H1 (cell line): ENCODE measurements around the gene BAIAP2L2. TPM values are rescaled to one million over a fixed set of nuclear protein-coding genes. Genes with fewer than 3 reads are reported as not detected.

Source experiments
- CTCF ChIA-PET: fragments of 300-600 bp; sonication (Branson Sonifier 250); formaldehyde crosslinking; loops from one replicate; lab custom pipeline; 2021; ENCODE audit not compliant: partially characterized antibody; lab: Charles Lee
- POLR2A ChIA-PET: fragments of 300-600 bp; sonication (Branson Sonifier 250); formaldehyde crosslinking; loops from one replicate; lab custom pipeline; 2021; ENCODE audit warnings: inconsistent platforms; ENCODE audit not compliant: partially characterized antibody; lab: Charles Lee
- DNase-seq, 2 experiments: peaks; one replicate each; pipeline versions ENCODE4 v3.0.0 to v3.0.0-alpha.2; 2010 to 2022; ENCODE audit warnings: low spot score in 2 of 2, low read depth in 1 of 2, mixed read lengths in 1 of 2
- FAIRE-seq: peaks from 2 replicates; lab custom pipeline; 2011; peaks lifted over from hg19 to GRCh38; lab: Jason Lieb, UNC
- H2AFZ ChIP-seq: 2 replicates; pipeline ENCODE4 v1.8.1; 2012; ENCODE audit warnings: low read length, inconsistent platforms
- H2AK5ac ChIP-seq: 2 replicates; pipeline ENCODE4 v1.6.1; 2013; ENCODE audit warnings: low read depth, low read length
- H2BK120ac ChIP-seq: replicated peaks from 2 replicates; pipeline ENCODE3; 2013; ENCODE audit warnings: low read depth, low read length, inconsistent platforms
- H2BK12ac ChIP-seq: 2 replicates; pipeline ENCODE4 v1.6.1; 2013; ENCODE audit warnings: low read depth, low read length
- H2BK15ac ChIP-seq: 2 replicates; pipeline ENCODE4 v1.6.1; 2013; ENCODE audit warnings: low read length
- H2BK20ac ChIP-seq: 2 replicates; pipeline ENCODE4 v1.6.1; 2013; ENCODE audit warnings: low read length
- H2BK5ac ChIP-seq: 2 replicates; pipeline ENCODE4 v1.6.1; 2013; ENCODE audit warnings: low read depth, low read length
- H3K14ac ChIP-seq: 2 replicates; pipeline ENCODE4 v1.6.1; 2013; ENCODE audit warnings: inconsistent platforms; ENCODE audit not compliant: insufficient read length
- H3K18ac ChIP-seq: 2 replicates; pipeline ENCODE4 v1.6.1; 2013; ENCODE audit warnings: low read length; ENCODE audit errors: extremely low read depth
- H3K23ac ChIP-seq: 2 replicates; pipeline ENCODE4 v1.6.1; 2013; ENCODE audit warnings: inconsistent platforms; ENCODE audit not compliant: insufficient read length
- H3K23me2 ChIP-seq: 2 replicates; pipeline ENCODE4 v1.6.1; 2013; ENCODE audit warnings: low read depth, low read length
- H3K27ac ChIP-seq: 2 replicates; pipeline ENCODE4 v1.6.1; 2011; ENCODE audit warnings: low read depth, low read length, inconsistent platforms
- H3K27me3 ChIP-seq, 4 experiments: replicated peaks in 1 of 4; 1 replicate in 1 of 4; 2 replicates in 3 of 4; pipeline versions ENCODE4 v1.6.1 to v1.8.1; 2011 to 2013; ENCODE audit warnings: low read length in 3 of 4, mild to moderate bottlenecking in 3 of 4, inconsistent platforms in 2 of 4, mixed read lengths in 2 of 4, moderate library complexity in 1 of 4; ENCODE audit not compliant: control insufficient read depth in 3 of 4, insufficient read depth in 3 of 4; ENCODE audit errors: extremely low read depth in 1 of 4
- H3K36me3 ChIP-seq, 4 experiments: 2 replicates each; pipeline versions ENCODE4 v1.6.1 to v1.8.1; 2011 to 2013; ENCODE audit warnings: mild to moderate bottlenecking in 4 of 4, low read length in 3 of 4, moderate library complexity in 2 of 4, control low read depth in 1 of 4, inconsistent platforms in 1 of 4; ENCODE audit not compliant: insufficient read depth in 4 of 4, control insufficient read depth in 2 of 4
- H3K4ac ChIP-seq: replicated peaks from 2 replicates; pipeline ENCODE3; 2013; ENCODE audit warnings: low read length, low read depth, mixed read lengths, inconsistent platforms; ENCODE audit not compliant: insufficient read length
- H3K4me1 ChIP-seq, 4 experiments: replicated peaks in 1 of 4; 1 replicate in 1 of 4; 2 replicates in 3 of 4; pipeline versions ENCODE4 v1.6.1 to v1.8.1; 2011 to 2013; ENCODE audit warnings: low read length in 3 of 4, inconsistent platforms in 2 of 4, mixed read lengths in 1 of 4; ENCODE audit not compliant: insufficient read depth in 4 of 4, control insufficient read depth in 3 of 4
- H3K4me2 ChIP-seq, 2 experiments: 2 replicates each; pipeline versions ENCODE4 v1.6.1 to v1.8.1; 2011 to 2013; ENCODE audit warnings: low read depth in 2 of 2, low read length in 2 of 2, control low read depth in 1 of 2, inconsistent platforms in 1 of 2, mild to moderate bottlenecking in 1 of 2; ENCODE audit not compliant: insufficient read depth in 1 of 2
- H3K4me3 ChIP-seq, 4 experiments: fragments of 200-600, 300-600 bp in 1 of 4; sonication (generic), shearing (Covaris generic), sonication (Bioruptor Twin) in 1 of 4; 2 replicates each; pipeline versions ENCODE4 v1.5.1 to v1.8.1; 2011 to 2016; ENCODE audit warnings: low read length in 4 of 4, low read depth in 3 of 4, control low read depth in 2 of 4, inconsistent platforms in 2 of 4, mild to moderate bottlenecking in 2 of 4, mixed read lengths in 1 of 4, moderate library complexity in 1 of 4; ENCODE audit not compliant: insufficient read depth in 2 of 4; ENCODE audit errors: extremely low read depth in 1 of 4
- H3K56ac ChIP-seq: replicated peaks from 2 replicates; pipeline ENCODE3; 2013; ENCODE audit warnings: low read depth, mild to moderate bottlenecking, mixed read lengths, low read length, inconsistent platforms; ENCODE audit not compliant: insufficient read length
- H3K79me1 ChIP-seq: 2 replicates; pipeline ENCODE4 v1.6.1; 2013; ENCODE audit warnings: low read depth, low read length, control low read depth
- H3K79me2 ChIP-seq, 2 experiments: 2 replicates each; pipeline versions ENCODE4 v1.6.1 to v1.8.1; 2012 to 2013; ENCODE audit warnings: low read length in 2 of 2, mild to moderate bottlenecking in 2 of 2, inconsistent platforms in 1 of 2; ENCODE audit not compliant: insufficient read depth in 2 of 2, control insufficient read depth in 1 of 2
- H3K9ac ChIP-seq, 4 experiments: replicated peaks in 1 of 4; 1 replicate in 1 of 4; 2 replicates in 3 of 4; pipeline versions ENCODE4 v1.6.1 to v1.8.1; 2011 to 2013; ENCODE audit warnings: low read depth in 3 of 4, low read length in 3 of 4, control low read depth in 2 of 4, mild to moderate bottlenecking in 2 of 4, moderate library complexity in 2 of 4, inconsistent platforms in 1 of 4; ENCODE audit errors: extremely low read depth in 1 of 4
- H3K9me3 ChIP-seq, 2 experiments: 2 replicates each; pipeline versions ENCODE4 v1.6.1 to v1.8.1; 2012 to 2013; ENCODE audit warnings: mild to moderate bottlenecking in 2 of 2, moderate library complexity in 2 of 2, control low read depth in 1 of 2, inconsistent platforms in 1 of 2, low read depth in 1 of 2, low read length in 1 of 2, mixed read lengths in 1 of 2; ENCODE audit not compliant: insufficient read depth in 2 of 2
- H4K20me1 ChIP-seq, 2 experiments: replicated peaks in 1 of 2; 2 replicates each; pipeline versions ENCODE3 to v1.8.1; 2011 to 2013; ENCODE audit warnings: inconsistent platforms in 2 of 2, low read length in 2 of 2, mild to moderate bottlenecking in 1 of 2; ENCODE audit not compliant: insufficient read depth in 2 of 2, control insufficient read depth in 1 of 2
- H4K5ac ChIP-seq: 2 replicates; pipeline ENCODE4 v1.6.1; 2013; ENCODE audit warnings: low read length, low read depth, mixed read lengths, inconsistent platforms; ENCODE audit not compliant: insufficient read length
- H4K8ac ChIP-seq: 2 replicates; pipeline ENCODE4 v1.8.0; 2013; ENCODE audit warnings: mild to moderate bottlenecking, moderate library complexity, low read length, inconsistent platforms; ENCODE audit not compliant: insufficient read depth; ENCODE audit errors: extremely low read depth
- H4K91ac ChIP-seq: replicated peaks from 2 replicates; pipeline ENCODE3; 2013; ENCODE audit warnings: low read length, mixed read lengths, inconsistent platforms; ENCODE audit not compliant: insufficient read length
- GTF2F1 ChIP-seq: IDR thresholded peaks from 2 replicates; pipeline ENCODE4 v1.6.1; 2012; ENCODE audit warnings: low read depth, low read length, improper control_type of control experiment, borderline replicate concordance
- KDM4A ChIP-seq: IDR thresholded peaks from one replicate; pipeline ENCODE4 v1.7.1; 2012; ENCODE audit warnings: low read depth, mild to moderate bottlenecking, moderate library complexity, low read length, inconsistent platforms; ENCODE audit not compliant: severe bottlenecking
- WGBS, 2 experiments: shearing (Covaris generic) in 1 of 2; methylation state at CpG; one replicate each; pipeline versions ENCODE4 v1.1.6 to v1.1.7; 2013 to 2015; ENCODE audit warnings: low lambda C conversion rate in 2 of 2, mixed read lengths in 2 of 2, inconsistent platforms in 1 of 2, low coverage in 1 of 2, missing lambda C conversion rate in 1 of 2; ENCODE audit not compliant: insufficient replicate concordance in 2 of 2, insufficient coverage in 1 of 2, insufficient read length in 1 of 2; ENCODE audit errors: extremely low coverage in 1 of 2, missing lambda C conversion rate in 1 of 2; 5-methylcytosine and 5-hydroxymethylcytosine counted together
- polyA plus RNA-seq, 7 experiments: library from polyadenylated mRNA; depleted of rRNA in 3 of 7; stranded (reverse) in 5 of 7; unstranded in 2 of 7; fragments of >200 nt in 5 of 7; fragments of 200-250 nt in 2 of 7; gene quantifications; 1 replicate in 5 of 7; 2 replicates in 1 of 7; 4 replicates in 1 of 7; pipeline versions ENCODE4 v1.2.1 to v1.2.3, GENCODE V29; 2011 to 2013; ENCODE audit warnings: missing spikeins in 2 of 7, mixed read lengths in 2 of 7
- total RNA-seq: library from RNA; stranded (reverse); fragmentation: NEBNext Ultra II Directional; extraction: Animal tissue kit (Norgen Biotek cat#: 25700); gene quantifications from 2 replicates; pipeline ENCODE4 v1.2.1, GENCODE V29; 2021

BAIAP2L2 gene
- total and polyA plus RNA-seq, 2 of the 8 experiments (the other 6 are each of a cell fraction or from before 2014, with no cell fraction given): 5.4 to 10.0 TPM

GRCh38 chr22:38135133-38135706 lies 24.7 kb upstream of the BAIAP2L2 start:
- Histone ChIP-seq H3K36me3 (no peaks in the 10 kb centered on the region), H3K14ac (no peak overlapping the region), H3K9me3 (no peaks in the 10 kb centered on the region), H3K27ac (no peak overlapping the region), H2BK120ac (no peak overlapping the region), H4K91ac (no peak overlapping the region), H3K56ac (no peak overlapping the region), H3K23me2 (no peaks in the 10 kb centered on the region), H3K9ac (no peak overlapping the region), H2BK15ac (no peak overlapping the region), H3K4me1 (no peaks in the 10 kb centered on the region)
- FAIRE-seq (no peak), DNase-seq (no peak)
- ChIA-PET POLR2A (no interaction called here), CTCF (interaction anchor here (1.2 to 3.3 kb wide), 2 partner anchors 8 to 11 kb away, joined by 4 to 14 read pairs; no protein-coding TSS in a partner anchor)
- TF ChIP-seq GTF2F1 (no peak), KDM4A (no peak)
- TF ChIP-seq, all 59 proteins: peak for 0
- WGBS, 2 experiments: 86% methylated on average over 4 of the region's 4 CpGs; no CpG with 5 or more reads in 1 of the 2 experiments
- Histone ChIP-seq H2BK5ac (no peak overlapping the region; the same call in 1 of the 2 replicates), H2BK20ac (no peak overlapping the region), H3K79me2 (no peaks in the 10 kb centered on the region), H3K4me3 (no peak overlapping the region), H3K4me2 (no peak overlapping the region), H3K79me1 (no peaks in the 10 kb centered on the region), H3K23ac (no peak overlapping the region), H2AFZ (no peak overlapping the region), H3K27me3 (no peaks in the 10 kb centered on the region), H2AK5ac (no peak overlapping the region), H3K4ac (no peak overlapping the region), H3K18ac (no peak overlapping the region), H2BK12ac (no peak overlapping the region), H4K8ac (no peak overlapping the region), H4K20me1 (peaks cover 0 to 3% of the 10 kb centered on the region in 2 experiments), H4K5ac (no peak overlapping the region)
